HG03280 (cell line): Measurements from ENCODE around the gene FILIP1L.

ENCODE experiments used
- ATAC-seq: cut with Tn5 transposase; IDR thresholded peaks from one replicate; pipeline ENCODE4 v1.9.1; 2021; ENCODE audit warnings: mild to moderate bottlenecking, moderate library complexity; ENCODE audit not compliant: unreplicated experiment

The FILIP1L gene

GRCh38 chr3:99818818-99819217 lies 295.5 kb downstream of the FILIP1L start:
- no peak for ATAC-seq

GRCh38 chr3:99817437-99818240 lies 296.7 kb downstream of the FILIP1L start, which contains the start of gene CMSS1:
CMSS1 (plus strand) TSS chr3:99817862.
- peak; percentile 98 for ATAC-seq

GRCh38 chr3:99817047-99817436 lies 297.3 kb downstream of the FILIP1L start:
- no peak for ATAC-seq

- ATAC-seq: no peak
These were observed 303.9 kb downstream of the FILIP1L start for GRCh38 chr3:99810403-99810802.

DNA sequence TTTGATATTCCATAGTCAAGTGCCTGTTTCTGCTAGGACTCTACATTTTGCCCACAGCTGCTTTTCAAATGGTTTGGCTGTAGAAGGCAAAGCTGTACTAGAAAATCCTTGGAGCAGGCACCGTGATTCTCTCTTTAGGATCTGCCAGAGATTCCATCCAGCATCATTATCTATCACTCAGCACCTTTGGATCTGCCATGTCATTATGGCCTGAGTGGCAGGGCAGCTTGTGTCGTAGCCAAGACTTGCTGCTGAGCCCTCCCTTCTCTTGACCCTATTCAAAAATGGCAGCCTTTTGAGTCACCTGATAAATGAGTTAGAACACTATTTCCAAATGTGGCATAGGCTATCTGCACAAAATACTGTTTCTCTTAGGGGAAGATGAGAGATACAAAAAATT lies 304.7 kb downstream of the FILIP1L start:
- no peak for ATAC-seq

GRCh38 chr3:99808163-99808794 lies 306.0 kb downstream of the FILIP1L start:
- no peak for ATAC-seq

DNA sequence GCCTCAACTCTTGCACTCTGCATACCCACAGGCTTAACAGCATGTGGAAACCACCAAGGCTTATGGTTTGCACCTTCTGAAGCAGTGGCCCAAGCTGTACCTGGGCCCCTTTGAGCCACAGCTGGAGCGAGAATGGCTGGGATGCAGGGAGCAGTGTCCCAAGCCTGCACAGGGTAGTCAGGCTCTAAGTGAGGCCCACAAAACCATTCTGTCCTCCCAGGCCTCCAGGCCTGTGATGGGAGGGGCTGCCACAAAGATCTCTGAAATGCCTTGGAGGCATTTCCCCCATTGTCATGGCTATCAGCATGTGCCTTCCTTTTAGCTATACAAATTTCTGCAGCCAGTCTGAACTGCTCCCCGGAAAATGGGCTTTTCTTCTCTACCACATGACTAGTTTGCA lies 309.1 kb downstream of the FILIP1L start:
- no peak for ATAC-seq

- ATAC-seq: no peak
These were observed 311.0 kb downstream of the FILIP1L start for GRCh38 chr3:99803297-99803696.

DNA sequence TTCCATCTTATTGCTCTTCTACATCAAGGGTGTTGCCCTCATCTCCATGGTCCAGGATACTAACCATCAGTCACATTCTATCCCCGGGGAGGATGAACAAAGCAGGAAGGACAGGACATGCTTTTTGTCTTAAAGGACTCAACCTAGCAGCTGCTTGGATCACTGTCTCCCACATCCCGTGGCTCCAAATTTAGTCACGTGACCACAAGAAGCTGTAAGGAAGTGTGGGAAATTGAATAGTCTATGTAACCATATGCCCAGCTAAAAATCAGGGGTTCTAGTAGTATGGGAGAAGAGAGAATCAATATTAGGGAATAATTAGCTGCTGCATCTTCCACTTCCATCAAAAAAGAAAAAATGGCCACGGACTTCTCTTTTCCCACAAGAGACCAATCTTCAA lies 314.9 kb downstream of the FILIP1L start:
- ATAC-seq: no peak

- ATAC-seq: no peak
These were observed 318.7 kb downstream of the FILIP1L start for GRCh38 chr3:99795573-99795972.

- ATAC-seq: no peak
These were observed 319.8 kb downstream of the FILIP1L start for GRCh38 chr3:99794485-99794884.

GRCh38 chr3:99789011-99789721 lies 325.1 kb downstream of the FILIP1L start:
- ATAC-seq: peak; percentile 93
